SK-N-MC (cell line): ENCODE results near the gene LDLRAD1.

Experiments used
- FOXP2 ChIP-seq: optimal IDR thresholded peaks from 2 replicates; pipeline ENCODE3; 2011; ENCODE audit warnings: mild to moderate bottlenecking, moderate library complexity; ENCODE audit not compliant: insufficient read depth; ENCODE audit errors: extremely low read length, control extremely low read depth
- POLR2AphosphoS5 ChIP-seq: IDR thresholded peaks from 2 replicates; pipeline ENCODE4 v1.6.1; 2012; ENCODE audit warnings: mild to moderate bottlenecking, low read depth, low read length, borderline replicate concordance

DNA sequence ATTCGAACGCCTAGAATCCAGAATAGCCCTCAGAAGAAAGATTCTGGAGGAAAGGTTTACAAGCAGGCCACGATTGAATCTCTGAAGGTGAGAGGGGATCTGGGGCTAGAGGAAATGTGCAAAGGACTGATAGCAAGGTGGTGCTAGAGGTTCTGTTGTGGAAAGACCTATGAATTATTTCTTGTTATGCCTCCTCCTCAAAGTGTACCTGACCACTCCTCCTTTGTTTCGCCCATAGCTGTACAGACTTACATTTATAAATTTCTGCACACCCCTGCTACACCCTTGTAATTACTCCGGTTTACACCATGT, 36.4 kb upstream of the LDLRAD1 start:
- TF ChIP-seq FOXP2 (no peak), POLR2AphosphoS5 (no peak)
